CD4-positive, alpha-beta T cell treated with Interleukin-6 at 100 ng/mL for 8 hours (primary cell): ENCODE results near the gene SHROOM3.

Experiments
- DNase-seq: peaks from one replicate; pipeline ENCODE4 v3.0.0-alpha.2; 2020; ENCODE audit warnings: mixed read lengths, low spot score

The SHROOM3 gene

GRCh38 chr4:76624931-76625715, 190.1 kb downstream of the SHROOM3 start:
- no peak for DNase-seq

- DNase-seq = no peak
Measured at GRCh38 chr4:76626686-76627465, 191.8 kb downstream of the SHROOM3 start.

GRCh38 chr4:76628251-76628650, 193.2 kb downstream of the SHROOM3 start:
- no peak for DNase-seq

- DNase-seq = no peak
Measured at GRCh38 chr4:76630741-76631140, 195.7 kb downstream of the SHROOM3 start.

- DNase-seq = no peak
Measured at GRCh38 chr4:76634220-76634619, 199.2 kb downstream of the SHROOM3 start.

GRCh38 chr4:76637712-76638361, 202.8 kb downstream of the SHROOM3 start:
- DNase-seq = no peak

GRCh38 chr4:76639288-76639687, 204.3 kb downstream of the SHROOM3 start:
- no peak for DNase-seq

GRCh38 chr4:76640353-76640910, 205.4 kb downstream of the SHROOM3 start:
- no peak for DNase-seq

GRCh38 chr4:76641351-76641750, 206.3 kb downstream of the SHROOM3 start:
- DNase-seq = no peak

- no peak for DNase-seq
Measured at GRCh38 chr4:76641758-76642157, 206.7 kb downstream of the SHROOM3 start.

- DNase-seq = no peak
Measured at GRCh38 chr4:76644831-76645485, 209.9 kb downstream of the SHROOM3 start.

GRCh38 chr4:76649086-76649485, 214.1 kb downstream of the SHROOM3 start:
- no peak for DNase-seq

GRCh38 chr4:76651616-76652015, 216.6 kb downstream of the SHROOM3 start:
- DNase-seq = no peak

GRCh38 chr4:76652389-76652788, 217.4 kb downstream of the SHROOM3 start:
- DNase-seq = no peak

- no peak for DNase-seq
Measured at GRCh38 chr4:76654084-76654483, 219.1 kb downstream of the SHROOM3 start.

GRCh38 chr4:76654791-76655190, 219.8 kb downstream of the SHROOM3 start:
- no peak for DNase-seq

GRCh38 chr4:76655566-76656479, 220.8 kb downstream of the SHROOM3 start:
- DNase-seq = no peak

GRCh38 chr4:76657443-76657842, 222.4 kb downstream of the SHROOM3 start:
- DNase-seq = no peak

- no peak for DNase-seq
Measured at GRCh38 chr4:76658231-76659102, 223.4 kb downstream of the SHROOM3 start.

GRCh38 chr4:76659103-76659490, 224.1 kb downstream of the SHROOM3 start:
- no peak for DNase-seq
